Breast epithelium (tissue), 4 donors: ENCODE measurements around the gene CRELD2. TPM values are rescaled to one million over a fixed set of nuclear protein-coding genes. Genes with fewer than 3 reads are reported as not detected.

Experiments
- DNase-seq, 2 donors: peaks; one replicate each; pipeline ENCODE4 v3.0.0-alpha.2; 2019; ENCODE audit warnings: low spot score in 2 of 2
- H3K27ac ChIP-seq, 2 donors: fragments of 200-600 bp; sonication (generic) in 1 of 2; one replicate each; pipeline ENCODE4 v1.5.1; 2016 to 2019; ENCODE audit warnings: mild to moderate bottlenecking in 1 of 2
- H3K27me3 ChIP-seq, 2 donors: fragments of 200-600 bp; sonication (generic) in 1 of 2; one replicate each; pipeline versions ENCODE4 v1.5.1 to v1.6.0; 2017 to 2019; ENCODE audit warnings: control low read depth in 1 of 2, mild to moderate bottlenecking in 1 of 2
- H3K36me3 ChIP-seq: fragments of 200-600 bp; one replicate; pipeline ENCODE4 v1.5.1; 2019
- H3K4me1 ChIP-seq, 2 donors: fragments of 200-600 bp; sonication (generic); one replicate each; pipeline ENCODE4 v1.5.1; 2016 to 2019; ENCODE audit warnings: control low read depth in 1 of 2
- H3K4me3 ChIP-seq, 3 donors: fragments of 200-600 bp; sonication (generic); 1 replicate in 2 of 3; 2 replicates in 1 of 3; pipeline ENCODE4 v1.5.1; 2016 to 2019; ENCODE audit warnings: mild to moderate bottlenecking in 3 of 3, moderate library complexity in 2 of 3
- H3K9me3 ChIP-seq, 2 donors: fragments of 200-600 bp; sonication (generic) in 1 of 2; one replicate each; pipeline ENCODE4 v1.5.1; 2016 to 2019; ENCODE audit warnings: control low read depth in 1 of 2
- POLR2A ChIP-seq: fragments of 450-650 bp; IDR thresholded peaks from one replicate; pipeline ENCODE4 v1.6.1; 2016; ENCODE audit warnings: antibody characterized with exemption, mild to moderate bottlenecking, moderate library complexity
- POLR2AphosphoS5 ChIP-seq, 3 donors: sonication (generic); formaldehyde crosslinking; IDR thresholded peaks; one replicate each; pipeline ENCODE4 v1.6.1; 2017; ENCODE audit warnings: antibody characterized with exemption in 3 of 3
- intact Hi-C: fragments of 100-400 bp; cut with DNase I; formaldehyde crosslinking; loops from one replicate; pipeline ENCODE4 v1.15.1; 2023; ENCODE audit warnings: low total_unique reads
- total RNA-seq, 3 donors: library from RNA; depleted of rRNA; stranded (reverse); fragments of >200 nt; gene quantifications; one replicate each; pipeline ENCODE4 v1.1.0, GENCODE V29; 2016
- TF ChIP-seq, protein P1 (sequence below), 3 donors: fragments of 450-650 bp; IDR thresholded peaks; one replicate each; pipeline ENCODE4 v1.5.1; 2016 to 2017; ENCODE audit warnings: antibody characterized with exemption in 3 of 3, mild to moderate bottlenecking in 3 of 3, moderate library complexity in 3 of 3

The CRELD2 gene
- total RNA-seq, 3 donors from 2014 or later: 20.6 to 59.3 (median 39.5) TPM

DNA sequence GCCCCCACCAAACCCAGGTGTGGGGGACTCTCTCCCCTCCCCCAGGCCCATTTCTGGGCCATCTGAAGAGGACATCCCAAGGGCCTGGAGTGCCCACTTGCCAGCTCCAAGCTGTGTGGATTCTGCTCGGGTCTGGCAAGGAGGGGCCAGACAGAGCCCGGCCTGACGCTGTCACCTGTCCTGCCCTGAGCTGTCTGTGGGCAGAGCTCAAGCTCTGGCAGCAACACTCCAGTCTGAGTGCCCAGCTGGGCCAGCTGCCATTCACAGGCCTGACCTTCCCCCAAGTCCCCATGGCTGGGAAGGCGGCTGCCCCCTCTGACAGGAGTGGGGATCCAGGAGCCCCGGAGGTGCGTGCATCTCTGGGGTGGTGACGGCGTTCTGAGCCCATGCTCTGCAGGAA, 35.9 kb downstream of the CRELD2 start:
- H3K4me3 ChIP-seq: peak overlapping the region in 1 of 3 donors; percentile 34
- TF ChIP-seq POLR2A: no peak
- TF ChIP-seq, protein P1, sequence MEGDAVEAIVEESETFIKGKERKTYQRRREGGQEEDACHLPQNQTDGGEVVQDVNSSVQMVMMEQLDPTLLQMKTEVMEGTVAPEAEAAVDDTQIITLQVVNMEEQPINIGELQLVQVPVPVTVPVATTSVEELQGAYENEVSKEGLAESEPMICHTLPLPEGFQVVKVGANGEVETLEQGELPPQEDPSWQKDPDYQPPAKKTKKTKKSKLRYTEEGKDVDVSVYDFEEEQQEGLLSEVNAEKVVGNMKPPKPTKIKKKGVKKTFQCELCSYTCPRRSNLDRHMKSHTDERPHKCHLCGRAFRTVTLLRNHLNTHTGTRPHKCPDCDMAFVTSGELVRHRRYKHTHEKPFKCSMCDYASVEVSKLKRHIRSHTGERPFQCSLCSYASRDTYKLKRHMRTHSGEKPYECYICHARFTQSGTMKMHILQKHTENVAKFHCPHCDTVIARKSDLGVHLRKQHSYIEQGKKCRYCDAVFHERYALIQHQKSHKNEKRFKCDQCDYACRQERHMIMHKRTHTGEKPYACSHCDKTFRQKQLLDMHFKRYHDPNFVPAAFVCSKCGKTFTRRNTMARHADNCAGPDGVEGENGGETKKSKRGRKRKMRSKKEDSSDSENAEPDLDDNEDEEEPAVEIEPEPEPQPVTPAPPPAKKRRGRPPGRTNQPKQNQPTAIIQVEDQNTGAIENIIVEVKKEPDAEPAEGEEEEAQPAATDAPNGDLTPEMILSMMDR (IDR thresholded peaks at IDR 0.05): no peak
- no peak for TF ChIP-seq POLR2AphosphoS5 (IDR thresholded peaks at IDR 0.05)
- H3K36me3 ChIP-seq: no peaks in the 10 kb centered on the region
- intact Hi-C loops: loop anchor here (10.0 kb wide), 1 partner anchor 230 kb away; the partner anchor contains the start of gene TRABD
- peak overlapping the region; percentile 99 for H3K27ac ChIP-seq
- H3K9me3 ChIP-seq: no peaks in the 10 kb centered on the region
- peak; percentile 80 to 81 for DNase-seq
- H3K4me1 ChIP-seq: peaks cover 23 to 51% of the 10 kb centered on the region in 2 donors
- H3K27me3 ChIP-seq: no peaks in the 10 kb centered on the region

DNA sequence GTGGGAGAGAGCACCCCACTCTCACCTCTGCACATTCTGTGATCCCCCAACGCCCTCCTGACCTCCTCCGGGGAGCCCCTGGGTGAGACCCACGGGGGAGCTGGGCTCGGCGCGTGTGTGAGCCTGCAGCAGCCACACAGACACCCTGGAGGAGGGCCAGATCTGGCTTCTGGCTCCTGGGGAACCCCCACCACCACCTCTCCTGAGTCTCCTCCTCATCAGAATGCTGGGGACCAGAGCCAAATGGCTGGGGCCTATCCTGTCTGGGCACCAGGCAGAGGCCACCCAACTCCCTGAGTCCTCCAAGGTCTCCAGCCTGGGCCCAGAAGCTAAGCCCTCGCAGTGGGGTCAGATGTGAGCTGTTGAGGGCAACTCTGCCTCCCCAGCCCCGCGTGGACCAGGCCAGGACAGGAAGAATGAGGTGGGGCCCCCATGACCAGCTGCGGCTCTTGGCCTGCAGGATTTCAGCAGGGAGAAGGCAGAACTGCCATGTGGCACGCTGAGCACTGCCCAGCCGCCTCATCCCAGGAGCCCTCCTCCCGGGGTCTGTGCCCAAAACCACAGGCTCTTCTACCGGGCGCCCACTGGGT, 36.7 kb downstream of the CRELD2 start:
- TF ChIP-seq POLR2A: no peak
- TF ChIP-seq, protein P1 (IDR thresholded peaks at IDR 0.05): no peak
- H3K36me3 ChIP-seq: no peaks in the 10 kb centered on the region
- no peaks in the 10 kb centered on the region for H3K9me3 ChIP-seq
- peak overlapping the region in 1 of 3 donors; percentile 34 for H3K4me3 ChIP-seq
- H3K27ac ChIP-seq: peak overlapping the region; percentile 99
- DNase-seq: no peak
- H3K4me1 ChIP-seq: peaks cover 25 to 55% of the 10 kb centered on the region in 2 donors
- no peaks in the 10 kb centered on the region for H3K27me3 ChIP-seq
- intact Hi-C loops: loop anchor here (10.0 kb wide), 1 partner anchor 230 kb away; the partner anchor contains the start of gene TRABD

DNA sequence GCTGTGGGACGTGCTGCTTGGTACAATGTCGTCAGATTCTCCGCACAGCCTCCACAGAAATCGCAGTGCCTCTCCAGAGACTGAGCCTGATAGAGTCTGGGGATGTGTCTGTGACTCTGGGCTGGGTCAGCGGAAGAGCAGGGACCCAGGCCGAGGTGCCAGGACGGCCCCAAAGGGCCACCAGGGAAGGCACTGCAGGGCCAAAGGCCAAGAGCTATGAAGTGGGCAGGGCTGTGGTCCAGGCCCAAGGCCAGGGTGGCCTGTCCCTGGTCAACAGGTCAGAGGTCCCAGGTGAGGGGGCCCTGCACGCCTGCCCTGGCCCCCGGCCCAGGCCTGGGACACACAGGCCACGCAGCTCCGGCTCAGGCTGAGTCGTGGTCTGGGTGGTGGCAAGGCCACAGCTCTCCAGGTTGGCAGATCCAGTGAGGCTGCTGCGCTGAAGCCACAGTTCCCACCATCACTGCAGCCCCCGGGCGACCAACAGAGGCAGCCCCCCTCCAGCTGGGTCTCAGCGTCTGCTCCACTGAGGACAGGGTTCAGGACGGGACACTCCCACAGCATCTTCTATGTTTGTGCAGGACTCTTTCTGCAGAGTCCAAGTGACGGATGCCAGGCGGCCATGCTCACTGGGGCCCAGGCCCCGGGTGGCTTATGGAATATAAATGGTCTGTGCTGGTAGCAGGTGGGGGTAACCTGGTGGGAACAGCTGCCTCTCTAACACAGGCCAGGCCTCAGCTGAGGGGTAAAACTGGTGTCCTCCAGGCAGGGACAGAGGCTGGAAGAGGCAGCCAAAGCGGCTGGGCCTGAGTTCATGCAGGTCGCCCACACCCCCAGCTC, 37.4 kb downstream of the CRELD2 start:
- TF ChIP-seq POLR2AphosphoS5 (IDR thresholded peaks at IDR 0.05) (no peak), POLR2A (no peak)
- TF ChIP-seq, protein P1 (IDR thresholded peaks at IDR 0.05): no peak
- Histone ChIP-seq H3K27ac (peak overlapping the region; percentile 99), H3K4me1 (peaks cover 25 to 50% of the 10 kb centered on the region in 2 donors), H3K4me3 (no peak overlapping the region), H3K27me3 (no peaks in the 10 kb centered on the region), H3K36me3 (no peaks in the 10 kb centered on the region), H3K9me3 (no peaks in the 10 kb centered on the region)
- DNase-seq: no peak
- intact Hi-C loops: loop anchor here (10.0 kb wide), 1 partner anchor 229 kb away; the partner anchor contains the start of gene TRABD

DNA sequence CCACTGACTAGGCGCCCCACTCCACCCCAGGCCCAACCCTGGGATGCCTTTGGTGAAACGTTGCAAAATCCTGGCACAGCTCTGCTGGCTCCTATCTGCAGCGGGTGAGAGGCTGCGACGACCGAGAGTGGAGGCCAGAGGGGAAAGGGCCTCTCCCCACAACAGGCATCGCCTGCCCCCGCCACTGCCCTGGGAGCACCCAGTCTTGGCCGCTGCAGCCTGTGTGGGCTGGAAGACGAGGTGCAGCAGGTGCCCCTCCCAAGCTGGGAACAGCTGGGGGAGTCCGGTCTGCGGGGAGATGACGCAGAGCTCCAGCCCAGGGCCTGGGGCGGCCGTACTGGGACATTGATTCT, 38.0 kb downstream of the CRELD2 start:
- Histone ChIP-seq H3K9me3 (no peaks in the 10 kb centered on the region), H3K4me3 (no peak overlapping the region), H3K27me3 (no peaks in the 10 kb centered on the region), H3K4me1 (peaks cover 23 to 48% of the 10 kb centered on the region in 2 donors), H3K27ac (peak overlapping the region; percentile 99), H3K36me3 (no peaks in the 10 kb centered on the region)
- TF ChIP-seq POLR2A: no peak
- TF ChIP-seq, protein P1 (IDR thresholded peaks at IDR 0.05): no peak
- no peak for DNase-seq
- intact Hi-C loops: loop anchor here (10.0 kb wide), 1 partner anchor 228 kb away; the partner anchor contains the start of gene TRABD
